Psoas muscle (tissue), 8 donors: Measurements from ENCODE around the gene MRGPRX1. TPM values are rescaled to one million over a fixed set of nuclear protein-coding genes. Genes with fewer than 3 reads are reported as not detected.
"Not testable (repeated sequence)": the region's sequence is repeated elsewhere in the genome, so short reads cannot be mapped to it uniquely, and the experiment has no call there.

Experiments
- ATAC-seq, 4 donors: fragments of 200-7000 bp; cut with Tn5 transposase; one replicate each; pipeline ENCODE4 v1.9.1; 2020; ENCODE audit warnings: moderate library complexity in 3 of 4, mild to moderate bottlenecking in 2 of 4
- DNase-seq, 2 donors: peaks; one replicate each; pipeline ENCODE4 v3.0.0-alpha.2; 2020
- H3K27ac ChIP-seq: fragments of 200-600 bp; one replicate; pipeline ENCODE4 v1.8.0; 2022
- H3K27me3 ChIP-seq, 3 donors: fragments of 200-600 bp in 1 of 3; one replicate each; pipeline versions ENCODE4 v1.6.1 to v1.8.0; 2013 to 2022; ENCODE audit warnings: low read length in 2 of 3, mild to moderate bottlenecking in 2 of 3, moderate library complexity in 1 of 3; ENCODE audit not compliant: insufficient read depth in 3 of 3
- H3K36me3 ChIP-seq, 2 donors: fragments of 200-600 bp in 1 of 2; one replicate each; pipeline versions ENCODE4 v1.6.1 to v1.8.0; 2013 to 2022; ENCODE audit warnings: low read depth in 1 of 2, mild to moderate bottlenecking in 1 of 2, moderate library complexity in 1 of 2; ENCODE audit not compliant: insufficient read depth in 1 of 2
- H3K4me1 ChIP-seq: fragments of 200-600 bp; one replicate; pipeline ENCODE4 v1.8.0; 2022
- H3K4me3 ChIP-seq: fragments of 200-600 bp; one replicate; pipeline ENCODE4 v1.8.0; 2022; ENCODE audit warnings: mild to moderate bottlenecking
- H3K9me3 ChIP-seq: fragments of 200-600 bp; one replicate; pipeline ENCODE4 v1.8.0; 2022
- CTCF ChIP-seq: fragments of 200-600 bp; IDR thresholded peaks from one replicate; pipeline ENCODE4 v1.8.0; 2022; ENCODE audit warnings: antibody characterized with exemption
- WGBS, 3 donors: extraction: QIAGEN DNeasy Blood & Tissue Kit; methylation state at CpG; one replicate each; pipeline versions ENCODE4 v1.1.6 to v1.1.7; 2013; 5-methylcytosine and 5-hydroxymethylcytosine counted together
- intact Hi-C, 2 donors: fragments of 100-400 bp; cut with DNase I; formaldehyde crosslinking; loops; one replicate each; pipeline versions ENCODE4 v1.11.0 to v1.14.2; 2022
- polyA plus RNA-seq, 3 donors: library from polyadenylated mRNA; stranded (reverse); fragments of 200-250 nt; gene quantifications; one replicate each; pipeline ENCODE4 v1.2.3, GENCODE V29; 2013
- total RNA-seq, 4 donors: library from RNA; stranded (reverse); fragmentation: NEBNext Ultra II Directional in 2 of 4; extraction: Animal tissue kit (Norgen Biotek cat#: 25700) in 2 of 4; gene quantifications; one replicate each; pipeline versions ENCODE4 v1.2.1 to v1.2.4, GENCODE V29; 2021 to 2023
- donor health status: healthy with polysubstance abuse.
- donor health status: DM: no; HTN: no; CAD: no; lungs with moderate emphysema.
- donor health status: Bipolar disorder and iron deficiency.
- donor health status: healthy.
- donor health status: DM: yes; HTN: yes; CAD: no.
- donor health status: DM: no; HTN: no; CAD: no.
- donor health status: DM: no; HTN: no; CAD: no.
- donor health status: DM: yes; HTN: yes; CAD: no.

MRGPRX1 gene
- total and polyA plus RNA-seq, 7 donors = not detected

GRCh38 chr11:18907391-18907790 lies 31.8 kb downstream of the MRGPRX1 start:
- no peak overlapping the region for H3K27ac ChIP-seq
- H3K4me3 ChIP-seq = no peak overlapping the region
- no peaks in the 10 kb centered on the region for H3K36me3 ChIP-seq
- no peaks in the 10 kb centered on the region for H3K27me3 ChIP-seq
- TF ChIP-seq CTCF = no peak
- intact Hi-C loops = no loop called here
- DNase-seq (no peak), ATAC-seq (no peak)
- no peaks in the 10 kb centered on the region for H3K9me3 ChIP-seq
- H3K4me1 ChIP-seq = no peaks in the 10 kb centered on the region
- 82 to 83% (median 83%) methylated on average over 3 of the region's 3 CpGs for WGBS, 3 donors

GRCh38 chr11:18900637-18901036 lies 38.6 kb downstream of the MRGPRX1 start:
- H3K27ac ChIP-seq, H3K27me3 ChIP-seq, ATAC-seq, DNase-seq, H3K36me3 ChIP-seq, H3K9me3 ChIP-seq, H3K4me3 ChIP-seq, H3K4me1 ChIP-seq, intact Hi-C loops: not testable (repeated sequence)
- 30 to 37% (median 31%) methylated on average over 6 of the region's 6 CpGs for WGBS, 3 donors

- H3K27me3 ChIP-seq, ATAC-seq, H3K4me3 ChIP-seq, H3K27ac ChIP-seq, H3K9me3 ChIP-seq, H3K36me3 ChIP-seq, H3K4me1 ChIP-seq, DNase-seq, intact Hi-C loops: not testable (repeated sequence)
- WGBS, 3 donors = 41 to 44% (median 43%) methylated on average over 4 of the region's 4 CpGs
Observed at GRCh38 chr11:18900151-18900611, 39.0 kb downstream of the MRGPRX1 start.

- H3K36me3 ChIP-seq, H3K27ac ChIP-seq, H3K4me3 ChIP-seq, H3K4me1 ChIP-seq, ATAC-seq, DNase-seq, H3K9me3 ChIP-seq, intact Hi-C loops, H3K27me3 ChIP-seq: not testable (repeated sequence)
- WGBS, 3 donors = 87 to 93% (median 93%) methylated on average over 2 of the region's 2 CpGs
Observed at GRCh38 chr11:18891712-18892111, 47.5 kb downstream of the MRGPRX1 start.

DNA sequence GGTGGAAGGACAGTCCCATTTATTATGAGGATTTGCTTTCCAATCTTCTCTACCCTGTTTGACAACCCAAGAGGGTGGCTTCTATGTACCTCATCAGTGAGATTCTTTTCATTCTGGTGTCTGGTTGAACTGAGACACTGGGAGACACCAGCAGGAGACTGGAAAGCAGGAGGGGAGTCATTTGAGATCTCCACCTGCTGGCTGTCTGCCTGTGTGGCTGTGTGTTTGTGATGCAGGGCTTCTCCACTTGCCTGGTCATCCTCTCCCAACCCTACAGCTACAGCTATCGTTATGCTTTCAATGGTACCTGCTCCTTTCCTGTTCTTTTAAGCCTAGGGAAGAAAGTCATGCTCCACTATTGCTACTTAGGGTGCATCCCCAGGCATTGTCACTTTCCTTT lies 48.6 kb downstream of the MRGPRX1 start:
- H3K9me3 ChIP-seq = peaks cover 4% of the 10 kb centered on the region
- H3K4me1 ChIP-seq = no peaks in the 10 kb centered on the region
- 36 to 64% (median 38%) methylated on average over 1 of the region's 1 CpG for WGBS, 3 donors
- no peak for DNase-seq
- H3K36me3 ChIP-seq = no peaks in the 10 kb centered on the region
- H3K4me3 ChIP-seq = no peak overlapping the region
- ATAC-seq = no peak
- no peak overlapping the region for H3K27ac ChIP-seq
- no peak for TF ChIP-seq CTCF
- intact Hi-C loops = no loop called here
- H3K27me3 ChIP-seq = peaks cover 0 to 3% (median 0%) of the 10 kb centered on the region in 3 donors

Other genes starting within 250 kb of the MRGPRX1 start
- 1 to 10 TPM; 1.5 to 3.9 (median 2.8) TPM for gene TMEM86A, start 240.6 kb downstream of the MRGPRX1 start, total RNA-seq
- 1 to 10 TPM in 2 of 3 donors, under 1 TPM in 1; 0.76 to 2.6 (median 2.1) TPM for gene TMEM86A, start 240.6 kb downstream of the MRGPRX1 start, polyA plus RNA-seq
- under 1 TPM; 0.08 to 0.54 (median 0.46) TPM for gene IGSF22, start 213.2 kb downstream of the MRGPRX1 start, total RNA-seq
- under 1 TPM; 0.03 to 0.87 (median 0.53) TPM for gene IGSF22, start 213.2 kb downstream of the MRGPRX1 start, polyA plus RNA-seq
- gene PTPN5, start 147.6 kb downstream of the MRGPRX1 start, total RNA-seq = 1 to 10 TPM in 1 of 4 donors, under 1 TPM in 3; 0.22 to 1.4 (median 0.71) TPM
- gene PTPN5, start 147.6 kb downstream of the MRGPRX1 start, polyA plus RNA-seq = under 1 TPM; 0.47 to 0.61 (median 0.47) TPM
- gene MRGPRX2, start 121.3 kb upstream of the MRGPRX1 start, total RNA-seq = not detected
- gene MRGPRX2, start 121.3 kb upstream of the MRGPRX1 start, polyA plus RNA-seq = under 1 TPM in 1 of 3 donors, not detected in 2; 0.01 TPM
- gene ZDHHC13, start 177.8 kb upstream of the MRGPRX1 start, total RNA-seq = 1 to 10 TPM in 3 of 4 donors, under 1 TPM in 1; 0.99 to 2.1 (median 1.4) TPM
- gene ZDHHC13, start 177.8 kb upstream of the MRGPRX1 start, polyA plus RNA-seq = 1 to 10 TPM in 1 of 3 donors, under 1 TPM in 2; 0.70 to 2.6 (median 0.98) TPM